ENCODE measurements around the gene NUBP2. TPM values are rescaled to one million over a fixed set of nuclear protein-coding genes. Genes with fewer than 3 reads are reported as not detected.

The NUBP2 gene
- total RNA-seq, 4 donors from 2014 or later, result 64.4 to 92.2 (median 80.6) TPM

DNA sequence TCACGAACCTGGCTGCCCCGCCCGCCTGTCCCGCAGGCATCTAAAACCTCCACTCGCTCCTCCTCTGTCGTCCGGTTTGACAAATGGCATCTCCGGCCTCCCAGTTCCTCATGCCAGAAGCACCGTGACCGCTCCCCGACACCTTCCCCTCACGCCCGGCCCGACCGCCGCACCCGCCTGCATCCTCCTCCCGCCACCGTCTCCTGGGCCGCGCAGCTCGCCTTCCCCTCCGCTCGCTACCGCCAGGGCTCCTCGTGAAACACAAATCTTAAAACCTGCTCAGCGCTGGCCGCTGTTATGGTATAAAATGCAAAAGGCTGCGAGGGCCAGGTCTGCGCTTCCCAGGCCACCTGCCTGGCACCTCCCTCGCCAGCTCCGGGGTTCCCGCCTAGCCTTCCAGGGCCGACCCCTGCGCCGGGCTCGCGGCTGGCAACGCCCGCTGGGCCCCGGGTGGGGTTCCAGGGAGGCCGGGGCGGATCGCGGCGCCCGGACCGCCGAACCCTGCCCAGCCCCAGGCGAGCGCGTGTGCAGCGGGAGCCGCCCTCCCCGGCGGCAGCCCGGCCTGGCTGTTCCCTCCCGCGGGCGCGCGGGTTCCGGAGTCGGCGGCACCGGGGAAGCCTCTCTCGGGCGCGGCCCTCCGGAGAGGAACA is 877 bp upstream of the NUBP2 start:
- no peaks in the 10 kb centered on the region for H3K27me3 ChIP-seq
- H3K9me3 ChIP-seq, result no peaks in the 10 kb centered on the region
- peak; percentile 17 for ATAC-seq
- H3K36me3 ChIP-seq, result peaks cover 0 to 62% of the 10 kb centered on the region in 2 donors
- peaks cover 3 to 68% (median 32%) of the 10 kb centered on the region in 3 donors for H3K4me1 ChIP-seq
- TF ChIP-seq EP300 (IDR thresholded peaks at IDR 0.05), result no peak
- TF ChIP-seq, protein P1, sequence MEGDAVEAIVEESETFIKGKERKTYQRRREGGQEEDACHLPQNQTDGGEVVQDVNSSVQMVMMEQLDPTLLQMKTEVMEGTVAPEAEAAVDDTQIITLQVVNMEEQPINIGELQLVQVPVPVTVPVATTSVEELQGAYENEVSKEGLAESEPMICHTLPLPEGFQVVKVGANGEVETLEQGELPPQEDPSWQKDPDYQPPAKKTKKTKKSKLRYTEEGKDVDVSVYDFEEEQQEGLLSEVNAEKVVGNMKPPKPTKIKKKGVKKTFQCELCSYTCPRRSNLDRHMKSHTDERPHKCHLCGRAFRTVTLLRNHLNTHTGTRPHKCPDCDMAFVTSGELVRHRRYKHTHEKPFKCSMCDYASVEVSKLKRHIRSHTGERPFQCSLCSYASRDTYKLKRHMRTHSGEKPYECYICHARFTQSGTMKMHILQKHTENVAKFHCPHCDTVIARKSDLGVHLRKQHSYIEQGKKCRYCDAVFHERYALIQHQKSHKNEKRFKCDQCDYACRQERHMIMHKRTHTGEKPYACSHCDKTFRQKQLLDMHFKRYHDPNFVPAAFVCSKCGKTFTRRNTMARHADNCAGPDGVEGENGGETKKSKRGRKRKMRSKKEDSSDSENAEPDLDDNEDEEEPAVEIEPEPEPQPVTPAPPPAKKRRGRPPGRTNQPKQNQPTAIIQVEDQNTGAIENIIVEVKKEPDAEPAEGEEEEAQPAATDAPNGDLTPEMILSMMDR (IDR thresholded peaks at IDR 0.05), result peak in 2 of 4 experiments; percentile 6 to 37
- TF ChIP-seq POLR2A (IDR thresholded peaks at IDR 0.05), result no peak
- TF ChIP-seq POLR2AphosphoS5 (IDR thresholded peaks at IDR 0.05), result no peak
- H3K4me3 ChIP-seq, result peak overlapping the region; percentile 71 to 85
- 0% methylated on average over 13 to 14 of the region's 70 CpGs for WGBS, 2 donors (ENCODE audit: low coverage in 1 of 2)
- peak overlapping the region; percentile 79 to 97 (median 92) for H3K27ac ChIP-seq

DNA sequence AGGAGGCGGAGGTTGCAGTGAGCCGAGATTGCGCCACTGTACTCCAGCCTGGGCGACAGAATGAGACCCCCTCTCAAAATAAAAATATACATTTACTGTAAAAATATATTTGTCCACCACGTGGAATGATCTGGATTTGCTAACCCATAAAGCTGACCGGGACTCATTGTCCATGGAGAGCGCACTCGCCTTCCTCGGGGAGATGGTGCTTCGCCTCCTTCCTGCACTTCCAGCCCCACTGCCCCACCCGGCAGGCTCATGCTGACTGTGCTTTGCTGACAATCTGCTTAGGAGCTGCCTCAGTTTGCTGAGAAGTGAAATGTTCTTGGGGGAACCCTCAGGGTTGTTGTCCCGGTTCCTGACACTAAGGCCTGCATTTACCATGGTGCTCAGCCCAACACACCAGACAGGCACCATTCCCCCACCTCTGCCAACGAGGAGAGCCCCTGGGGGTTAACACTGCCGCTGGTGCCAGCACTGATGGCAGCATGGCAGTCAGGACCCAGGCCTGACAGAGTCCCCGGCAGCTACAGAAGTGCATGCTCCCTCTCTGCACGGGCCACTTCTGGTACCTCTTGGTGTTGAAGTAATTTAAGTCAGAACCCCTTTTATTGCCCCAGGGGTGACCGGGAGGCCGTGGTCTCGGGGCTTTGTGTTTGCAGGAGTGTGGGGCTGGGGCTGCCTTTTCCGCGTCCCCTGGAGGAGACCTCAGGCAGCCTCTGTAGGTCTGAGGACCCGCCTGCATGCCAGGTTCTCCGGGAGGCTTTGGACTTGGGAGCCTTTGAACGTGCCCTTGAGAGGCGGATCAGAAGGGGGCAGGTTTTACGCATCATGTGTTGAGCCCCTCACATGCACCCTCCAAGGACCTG is 2.5 kb downstream of the NUBP2 start:
- TF ChIP-seq, protein P1 (IDR thresholded peaks at IDR 0.05), result no peak
- no peak for TF ChIP-seq POLR2A (IDR thresholded peaks at IDR 0.05)
- no peak for TF ChIP-seq EP300 (IDR thresholded peaks at IDR 0.05)
- TF ChIP-seq POLR2AphosphoS5 (IDR thresholded peaks at IDR 0.05), result no peak
- Histone ChIP-seq H3K4me3 (no peak overlapping the region), H3K27ac (no peak overlapping the region), H3K27me3 (no peaks in the 10 kb centered on the region), H3K9me3 (no peaks in the 10 kb centered on the region), H3K4me1 (peaks cover 3 to 64% (median 29%) of the 10 kb centered on the region in 3 donors), H3K36me3 (peaks cover 0 to 62% of the 10 kb centered on the region in 2 donors)
- no peak for ATAC-seq
- 91 to 100% methylated on average over 4 to 13 of the region's 26 CpGs for WGBS, 2 donors (ENCODE audit: low coverage in 1 of 2)

DNA sequence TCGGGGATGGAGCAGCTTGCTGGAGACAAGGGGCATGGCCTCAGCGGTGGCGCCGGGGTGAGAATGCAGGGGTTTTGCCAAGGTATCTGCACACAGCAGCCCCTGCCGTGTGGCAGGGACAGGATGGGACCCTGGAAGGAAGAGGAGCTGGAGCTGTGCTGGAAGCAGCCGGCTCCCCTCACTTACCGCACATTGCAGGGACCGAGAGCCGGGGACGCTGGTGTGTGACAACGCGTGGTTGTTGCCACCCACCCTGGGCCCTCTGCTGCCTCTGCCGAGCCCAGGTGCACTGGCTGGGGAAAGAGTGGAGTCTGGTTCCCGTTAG is 3.0 kb downstream of the NUBP2 start:
- Histone ChIP-seq H3K4me1 (peaks cover 3 to 58% (median 27%) of the 10 kb centered on the region in 3 donors), H3K27ac (no peak overlapping the region), H3K4me3 (no peak overlapping the region), H3K9me3 (no peaks in the 10 kb centered on the region), H3K27me3 (no peaks in the 10 kb centered on the region), H3K36me3 (peaks cover 0 to 62% of the 10 kb centered on the region in 2 donors)
- no peak for TF ChIP-seq POLR2AphosphoS5 (IDR thresholded peaks at IDR 0.05)
- TF ChIP-seq, protein P1 (IDR thresholded peaks at IDR 0.05), result no peak
- no peak for ATAC-seq
- WGBS, 2 donors (ENCODE audit: low coverage in 1 of 2), result 50 to 92% methylated on average over 2 of the region's 14 CpGs

DNA sequence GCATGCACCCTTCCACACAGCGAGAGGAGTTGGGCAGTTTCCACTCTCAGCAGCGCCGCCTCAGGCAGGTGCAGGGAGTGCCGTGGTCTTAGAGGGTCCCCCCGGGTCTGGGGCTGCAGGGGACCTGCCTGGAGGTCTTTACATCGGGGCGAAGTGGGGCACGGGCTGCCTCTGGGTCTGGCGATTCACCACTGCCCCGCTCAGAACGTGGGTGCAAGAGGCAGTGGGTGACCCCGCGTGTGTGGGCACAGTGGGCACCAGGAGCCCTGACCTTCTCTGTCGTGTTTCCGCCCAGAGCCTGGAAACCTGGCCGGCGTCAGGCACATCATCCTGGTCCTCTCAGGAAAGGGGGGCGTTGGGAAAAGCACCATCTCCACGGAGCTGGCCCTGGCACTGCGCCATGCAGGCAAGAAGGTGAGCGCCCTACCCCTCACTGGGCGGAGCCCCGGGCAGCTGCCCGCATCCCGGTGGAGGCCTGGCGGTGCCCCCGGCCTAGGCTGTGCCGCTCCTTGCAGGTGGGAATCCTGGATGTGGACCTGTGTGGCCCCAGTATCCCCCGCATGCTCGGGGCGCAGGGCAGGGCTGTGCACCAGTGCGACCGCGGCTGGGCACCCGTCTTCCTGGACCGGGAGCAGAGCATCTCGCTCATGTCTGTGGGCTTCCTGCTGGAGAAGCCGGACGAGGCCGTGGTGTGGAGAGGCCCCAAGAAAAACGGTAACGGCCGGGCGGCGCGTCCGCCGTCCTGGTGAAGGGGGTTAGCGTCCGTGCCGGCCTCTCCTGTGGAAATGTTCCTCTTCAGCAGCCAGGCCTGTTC is 3.7 kb downstream of the NUBP2 start:
- no peak for ATAC-seq
- TF ChIP-seq, protein P1 (IDR thresholded peaks at IDR 0.05), result no peak
- TF ChIP-seq POLR2A (IDR thresholded peaks at IDR 0.05) (no peak), EP300 (IDR thresholded peaks at IDR 0.05) (no peak), POLR2AphosphoS5 (IDR thresholded peaks at IDR 0.05) (no peak)
- H3K4me3 ChIP-seq, result no peak overlapping the region
- WGBS, 2 donors (ENCODE audit: low coverage in 1 of 2), result no CpG with 5 or more reads among the region's 51 CpGs
- no peaks in the 10 kb centered on the region for H3K9me3 ChIP-seq
- peaks cover 0 to 66% of the 10 kb centered on the region in 2 donors for H3K36me3 ChIP-seq
- peaks cover 0 to 52% (median 20%) of the 10 kb centered on the region in 3 donors for H3K4me1 ChIP-seq
- no peaks in the 10 kb centered on the region for H3K27me3 ChIP-seq
- no peak overlapping the region for H3K27ac ChIP-seq

Measured in gastroesophageal sphincter (tissue), 4 donors.